SK-N-SH treated with all-trans-retinoic acid at 6 μM for 48 hours (cell line): ENCODE results near the gene ARL5A.
"Not testable (repeated sequence)": the region's sequence is repeated elsewhere in the genome, so short reads cannot be mapped to it uniquely, and the experiment has no call there.

Source experiments
- ATAC-seq: fragments of 200-7000 bp; cut with Tn5 transposase; 3 replicates; pipeline ENCODE4 v1.9.1; 2020; ENCODE audit warnings: mild to moderate bottlenecking, moderate library complexity
- ARNTL ChIP-seq: fragments of 450-650 bp; formaldehyde crosslinking; IDR thresholded peaks from 2 replicates; pipeline ENCODE4 v1.5.0; 2020; ENCODE audit warnings: low read depth, mild to moderate bottlenecking, moderate library complexity, borderline replicate concordance
- BACH2 ChIP-seq: fragments of 250-450 bp; sonication (Bioruptor Pico); IDR thresholded peaks from 2 replicates; pipeline ENCODE4 v1.9.0; 2021; ENCODE audit warnings: mild to moderate bottlenecking, borderline replicate concordance
- CREB5 ChIP-seq: fragments of 250-450 bp; sonication (Bioruptor Pico); IDR thresholded peaks from 2 replicates; pipeline ENCODE4 v1.5.1; 2020; ENCODE audit warnings: low read depth, mild to moderate bottlenecking, moderate library complexity
- CSRNP3 ChIP-seq: fragments of 250-450 bp; sonication (Bioruptor Pico); IDR thresholded peaks from 2 replicates; pipeline ENCODE4 v1.5.1; 2021; ENCODE audit warnings: mild to moderate bottlenecking, moderate library complexity
- ESRRG ChIP-seq: fragments of 250-450 bp; sonication (Bioruptor Pico); IDR thresholded peaks from 2 replicates; pipeline ENCODE4 v1.6.1; 2021; ENCODE audit warnings: mild to moderate bottlenecking
- GLIS3 ChIP-seq: fragments of 250-450 bp; sonication (Bioruptor Pico); IDR thresholded peaks from 2 replicates; pipeline ENCODE4 v1.5.0; 2020; ENCODE audit warnings: mild to moderate bottlenecking, moderate library complexity
- ISL1 ChIP-seq: fragments of 250-450 bp; sonication (Bioruptor Pico); IDR thresholded peaks from 2 replicates; pipeline ENCODE4 v2.1.2; 2022; ENCODE audit warnings: mild to moderate bottlenecking, moderate library complexity
- OSR1 ChIP-seq: fragments of 250-450 bp; sonication (Bioruptor Pico); IDR thresholded peaks from 2 replicates; pipeline ENCODE4 v1.8.0; 2022; ENCODE audit warnings: moderate library complexity, mild to moderate bottlenecking, inconsistent platforms
- PPARA ChIP-seq: fragments of 250-450 bp; sonication (Bioruptor Pico); IDR thresholded peaks from 2 replicates; pipeline ENCODE4 v1.5.0; 2020; ENCODE audit warnings: mild to moderate bottlenecking, borderline replicate concordance
- RARB ChIP-seq: fragments of 250-450 bp; sonication (Bioruptor Pico); IDR thresholded peaks from 2 replicates; pipeline ENCODE4 v1.8.0; 2021; ENCODE audit warnings: mild to moderate bottlenecking, moderate library complexity
- SNAI2 ChIP-seq: fragments of 250-450 bp; sonication (Bioruptor Pico); IDR thresholded peaks from 2 replicates; pipeline ENCODE4 v1.5.0; 2020; ENCODE audit warnings: mild to moderate bottlenecking, moderate library complexity
- TCF4 ChIP-seq: fragments of 250-450 bp; sonication (Bioruptor Pico); IDR thresholded peaks from 2 replicates; pipeline ENCODE4 v1.8.0; 2021; ENCODE audit warnings: mild to moderate bottlenecking, moderate library complexity, borderline replicate concordance
- TOX ChIP-seq: fragments of 250-450 bp; sonication (Bioruptor Pico); IDR thresholded peaks from 2 replicates; pipeline ENCODE4 v1.8.0; 2021; ENCODE audit warnings: mild to moderate bottlenecking, moderate library complexity, borderline replicate concordance
- ZC3H10 ChIP-seq: fragments of 250-450 bp; sonication (Bioruptor Pico); IDR thresholded peaks from 2 replicates; pipeline ENCODE4 v1.5.1; 2021; ENCODE audit warnings: mild to moderate bottlenecking, moderate library complexity
- ZFP3 ChIP-seq: fragments of 250-450 bp; sonication (Bioruptor Pico); IDR thresholded peaks from 2 replicates; pipeline ENCODE4 v1.5.0; 2020; ENCODE audit warnings: mild to moderate bottlenecking, moderate library complexity
- ZFP30 ChIP-seq: fragments of 450-650 bp; formaldehyde crosslinking; IDR thresholded peaks from 2 replicates; pipeline ENCODE4 v1.5.0; 2022; ENCODE audit warnings: mild to moderate bottlenecking, moderate library complexity
- ZNF565 ChIP-seq: fragments of 450-650 bp; formaldehyde crosslinking; conservative IDR thresholded peaks from 2 replicates; pipeline ENCODE4 v1.5.0; 2020; ENCODE audit warnings: low read depth, mild to moderate bottlenecking, moderate library complexity
- ZNF8 ChIP-seq: fragments of 450-650 bp; formaldehyde crosslinking; IDR thresholded peaks from 2 replicates; pipeline ENCODE4 v1.5.0; 2020; ENCODE audit warnings: mild to moderate bottlenecking, moderate library complexity
- TF ChIP-seq, protein P1 (sequence below): fragments of 250-450 bp; sonication (Bioruptor Pico); IDR thresholded peaks from 2 replicates; pipeline ENCODE4 v1.8.0; 2020; ENCODE audit warnings: mild to moderate bottlenecking, moderate library complexity, borderline replicate concordance
- TF ChIP-seq, protein P2 (sequence below): fragments of 250-450 bp; sonication (Bioruptor Pico); IDR thresholded peaks from 2 replicates; pipeline ENCODE4 v1.8.0; 2021; ENCODE audit warnings: low read depth, mild to moderate bottlenecking, moderate library complexity, borderline replicate concordance
- TF ChIP-seq, protein P3 (sequence below): fragments of 250-450 bp; sonication (Bioruptor Pico); IDR thresholded peaks from 2 replicates; pipeline ENCODE4 v1.5.0; 2020; ENCODE audit warnings: mild to moderate bottlenecking, moderate library complexity

Gene ARL5A

DNA sequence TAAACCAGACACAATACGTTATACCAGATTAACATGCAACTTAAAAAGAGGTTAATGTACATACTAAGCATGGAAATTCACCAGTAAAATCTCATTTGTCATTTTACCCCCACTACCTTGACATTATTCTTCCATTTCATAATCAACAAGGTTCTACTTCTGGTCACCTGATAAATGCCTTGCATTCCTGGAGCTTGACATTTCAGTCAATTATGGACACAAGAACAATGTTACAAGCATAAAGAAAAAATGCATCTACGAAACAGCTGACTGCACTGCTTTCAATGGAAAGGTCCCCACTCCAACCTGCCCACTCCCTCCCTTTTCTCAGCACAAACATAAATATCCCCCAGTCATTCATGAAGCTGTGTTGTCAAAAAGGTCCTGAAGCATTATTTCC, 31.4 kb downstream of the ARL5A start:
- ATAC-seq = no peak

GRCh38 chr2:151795646-151796240, 32.5 kb downstream of the ARL5A start:
- no peak for ATAC-seq
- TF ChIP-seq ESRRG = no peak
- TF ChIP-seq ARNTL = no peak
- TF ChIP-seq, protein P1, sequence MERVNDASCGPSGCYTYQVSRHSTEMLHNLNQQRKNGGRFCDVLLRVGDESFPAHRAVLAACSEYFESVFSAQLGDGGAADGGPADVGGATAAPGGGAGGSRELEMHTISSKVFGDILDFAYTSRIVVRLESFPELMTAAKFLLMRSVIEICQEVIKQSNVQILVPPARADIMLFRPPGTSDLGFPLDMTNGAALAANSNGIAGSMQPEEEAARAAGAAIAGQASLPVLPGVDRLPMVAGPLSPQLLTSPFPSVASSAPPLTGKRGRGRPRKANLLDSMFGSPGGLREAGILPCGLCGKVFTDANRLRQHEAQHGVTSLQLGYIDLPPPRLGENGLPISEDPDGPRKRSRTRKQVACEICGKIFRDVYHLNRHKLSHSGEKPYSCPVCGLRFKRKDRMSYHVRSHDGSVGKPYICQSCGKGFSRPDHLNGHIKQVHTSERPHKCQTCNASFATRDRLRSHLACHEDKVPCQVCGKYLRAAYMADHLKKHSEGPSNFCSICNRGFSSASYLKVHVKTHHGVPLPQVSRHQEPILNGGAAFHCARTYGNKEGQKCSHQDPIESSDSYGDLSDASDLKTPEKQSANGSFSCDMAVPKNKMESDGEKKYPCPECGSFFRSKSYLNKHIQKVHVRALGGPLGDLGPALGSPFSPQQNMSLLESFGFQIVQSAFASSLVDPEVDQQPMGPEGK (CRISPR knock-in tag) = no peak

More for the DNA sequence above, 31.4 kb downstream of the ARL5A start:
- TF ChIP-seq CSRNP3 (CRISPR knock-in tag) (no peak), ISL1 (CRISPR knock-in tag) (no peak), ZNF8 (CRISPR knock-in tag) (no peak), SNAI2 (no peak), ZFP3 (CRISPR knock-in tag) (no peak), ESRRG (no peak), OSR1 (CRISPR knock-in tag) (no peak), TOX (no peak), CREB5 (CRISPR knock-in tag) (no peak), ZC3H10 (CRISPR knock-in tag) (no peak), BACH2 (CRISPR knock-in tag) (no peak), PPARA (no peak), ZNF565 (CRISPR knock-in tag) (no peak)
- TF ChIP-seq, protein P2, sequence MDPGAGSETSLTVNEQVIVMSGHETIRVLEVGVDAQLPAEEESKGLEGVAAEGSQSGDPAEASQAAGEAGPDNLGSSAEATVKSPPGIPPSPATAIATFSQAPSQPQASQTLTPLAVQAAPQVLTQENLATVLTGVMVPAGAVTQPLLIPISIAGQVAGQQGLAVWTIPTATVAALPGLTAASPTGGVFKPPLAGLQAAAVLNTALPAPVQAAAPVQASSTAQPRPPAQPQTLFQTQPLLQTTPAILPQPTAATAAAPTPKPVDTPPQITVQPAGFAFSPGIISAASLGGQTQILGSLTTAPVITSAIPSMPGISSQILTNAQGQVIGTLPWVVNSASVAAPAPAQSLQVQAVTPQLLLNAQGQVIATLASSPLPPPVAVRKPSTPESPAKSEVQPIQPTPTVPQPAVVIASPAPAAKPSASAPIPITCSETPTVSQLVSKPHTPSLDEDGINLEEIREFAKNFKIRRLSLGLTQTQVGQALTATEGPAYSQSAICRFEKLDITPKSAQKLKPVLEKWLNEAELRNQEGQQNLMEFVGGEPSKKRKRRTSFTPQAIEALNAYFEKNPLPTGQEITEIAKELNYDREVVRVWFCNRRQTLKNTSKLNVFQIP (CRISPR knock-in tag) = no peak
- TF ChIP-seq, protein P3, sequence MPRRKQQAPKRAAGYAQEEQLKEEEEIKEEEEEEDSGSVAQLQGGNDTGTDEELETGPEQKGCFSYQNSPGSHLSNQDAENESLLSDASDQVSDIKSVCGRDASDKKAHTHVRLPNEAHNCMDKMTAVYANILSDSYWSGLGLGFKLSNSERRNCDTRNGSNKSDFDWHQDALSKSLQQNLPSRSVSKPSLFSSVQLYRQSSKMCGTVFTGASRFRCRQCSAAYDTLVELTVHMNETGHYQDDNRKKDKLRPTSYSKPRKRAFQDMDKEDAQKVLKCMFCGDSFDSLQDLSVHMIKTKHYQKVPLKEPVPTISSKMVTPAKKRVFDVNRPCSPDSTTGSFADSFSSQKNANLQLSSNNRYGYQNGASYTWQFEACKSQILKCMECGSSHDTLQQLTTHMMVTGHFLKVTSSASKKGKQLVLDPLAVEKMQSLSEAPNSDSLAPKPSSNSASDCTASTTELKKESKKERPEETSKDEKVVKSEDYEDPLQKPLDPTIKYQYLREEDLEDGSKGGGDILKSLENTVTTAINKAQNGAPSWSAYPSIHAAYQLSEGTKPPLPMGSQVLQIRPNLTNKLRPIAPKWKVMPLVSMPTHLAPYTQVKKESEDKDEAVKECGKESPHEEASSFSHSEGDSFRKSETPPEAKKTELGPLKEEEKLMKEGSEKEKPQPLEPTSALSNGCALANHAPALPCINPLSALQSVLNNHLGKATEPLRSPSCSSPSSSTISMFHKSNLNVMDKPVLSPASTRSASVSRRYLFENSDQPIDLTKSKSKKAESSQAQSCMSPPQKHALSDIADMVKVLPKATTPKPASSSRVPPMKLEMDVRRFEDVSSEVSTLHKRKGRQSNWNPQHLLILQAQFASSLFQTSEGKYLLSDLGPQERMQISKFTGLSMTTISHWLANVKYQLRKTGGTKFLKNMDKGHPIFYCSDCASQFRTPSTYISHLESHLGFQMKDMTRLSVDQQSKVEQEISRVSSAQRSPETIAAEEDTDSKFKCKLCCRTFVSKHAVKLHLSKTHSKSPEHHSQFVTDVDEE (CRISPR knock-in tag) = no peak

DNA sequence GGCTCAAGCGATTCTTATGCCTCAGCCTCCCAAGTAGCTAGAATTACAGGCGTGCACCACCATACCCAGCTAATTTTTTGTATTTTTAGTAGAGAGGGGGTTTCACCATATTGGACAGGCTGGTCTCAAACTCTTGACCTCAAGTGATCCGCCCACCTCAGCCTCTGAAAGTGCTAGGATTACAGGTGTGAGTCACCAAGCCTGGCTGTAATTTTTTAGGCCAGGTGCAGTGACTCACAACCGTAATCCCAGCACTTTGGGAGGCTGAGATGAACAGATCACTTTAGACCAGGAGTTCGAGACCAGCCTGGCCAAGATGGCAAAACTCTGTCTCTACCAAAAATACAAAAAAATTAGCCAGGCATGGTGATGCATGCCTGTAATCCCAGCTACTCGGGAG, 33.8 kb downstream of the ARL5A start:
- ATAC-seq = not testable (repeated sequence)

- ATAC-seq = no peak
- TF ChIP-seq BACH2 (CRISPR knock-in tag) = no peak
- TF ChIP-seq GLIS3 (CRISPR knock-in tag) = no peak
- TF ChIP-seq CSRNP3 (CRISPR knock-in tag) = no peak
- TF ChIP-seq, protein P1 (CRISPR knock-in tag) = no peak
- no peak for TF ChIP-seq RARB (CRISPR knock-in tag)
- TF ChIP-seq, protein P3 (CRISPR knock-in tag) = no peak
- TF ChIP-seq ZNF565 (CRISPR knock-in tag) = no peak
- TF ChIP-seq TCF4 (CRISPR knock-in tag) = no peak
- no peak for TF ChIP-seq ZFP30 (CRISPR knock-in tag)
These were observed 35.1 kb downstream of the ARL5A start for GRCh38 chr2:151793123-151793522.
